Activated CD4-positive, alpha-beta memory T cell treated with anti-CD3 and anti-CD28 coated beads, Interleukin-2, amount 10 ng/mL, durations not matched to agents 7 days and 5 days (primary cell): ENCODE measurements around the gene LY6G6D. TPM values are rescaled to one million over a fixed set of nuclear protein-coding genes. Genes with fewer than 3 reads are reported as not detected.

Experiments used
- CTCF ChIA-PET: fragments of 350-600 bp; sonication (Branson Sonifier 250); formaldehyde crosslinking; loops from one replicate; lab custom pipeline; 2021; ENCODE audit warnings: antibody characterized with exemption, inconsistent platforms; lab: Charles Lee
- POLR2A ChIA-PET: fragments of 350-600 bp; sonication (Branson Sonifier 250); formaldehyde crosslinking; loops from one replicate; lab custom pipeline; 2021; ENCODE audit warnings: antibody characterized with exemption; lab: Charles Lee
- DNase-seq: peaks from one replicate; pipeline ENCODE4 v3.0.0-alpha.2; 2020
- H3K27ac Mint-ChIP-seq: one replicate; pipeline ENCODE4 v1.8.0; 2021; ENCODE audit warnings: mild to moderate bottlenecking, mixed read lengths
- H3K27me3 Mint-ChIP-seq: one replicate; pipeline ENCODE4 v1.8.0; 2021; ENCODE audit warnings: mixed read lengths
- H3K36me3 Mint-ChIP-seq: one replicate; pipeline ENCODE4 v1.8.0; 2021; ENCODE audit warnings: low read depth, mixed read lengths
- H3K4me1 Mint-ChIP-seq: one replicate; pipeline ENCODE4 v1.8.0; 2021; ENCODE audit warnings: mixed read lengths
- H3K4me3 Mint-ChIP-seq: one replicate; pipeline ENCODE4 v1.8.0; 2021; ENCODE audit warnings: mild to moderate bottlenecking, mixed read lengths
- H3K9me3 Mint-ChIP-seq: one replicate; pipeline ENCODE4 v1.8.0; 2021; ENCODE audit warnings: mixed read lengths
- total RNA-seq, 2 experiments: library from RNA; stranded (reverse); gene quantifications; one replicate each; pipeline ENCODE4 v1.2.3, GENCODE V29; 2021

LY6G6D gene
- total RNA-seq, 2 experiments from 2014 or later: not detected

DNA sequence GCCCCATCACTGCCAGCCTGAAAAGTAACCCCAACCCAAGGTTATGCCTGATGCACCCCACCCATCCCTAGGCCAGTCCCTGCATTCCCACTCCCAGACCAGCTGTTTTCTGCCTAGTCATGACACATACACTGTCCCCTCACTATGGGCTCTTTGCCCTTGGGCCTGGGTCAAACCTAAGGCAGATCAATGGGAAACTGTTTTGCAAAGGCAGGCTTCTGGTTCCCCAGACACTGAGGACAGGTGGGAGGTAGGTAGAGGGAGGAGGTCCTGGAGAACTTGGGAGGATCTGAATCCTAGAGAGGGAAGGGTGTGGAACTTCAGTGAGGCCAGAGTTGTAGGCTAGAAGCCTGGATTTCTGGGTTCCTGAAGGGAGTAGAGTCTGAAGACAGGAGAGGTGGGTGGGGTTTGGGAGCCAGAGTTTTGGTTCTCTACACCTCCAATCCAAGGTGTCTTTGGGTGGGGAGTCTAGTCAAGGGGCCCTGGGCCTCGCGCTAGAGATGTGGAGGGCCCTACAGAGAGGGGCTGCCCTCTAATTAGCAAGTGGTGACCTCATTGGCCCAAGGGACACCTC is 19.2 kb downstream of the LY6G6D start:
- H3K27me3 Mint-ChIP-seq: no peaks in the 10 kb centered on the region
- CTCF ChIA-PET: interaction anchor here (2.0 to 6.9 kb wide), 2 partner anchors 79 to 97 kb away, joined by 4 to 61 read pairs; no protein-coding TSS in a partner anchor
- H3K4me1 Mint-ChIP-seq: peaks cover 69% of the 10 kb centered on the region
- POLR2A ChIA-PET: interaction anchor here (0.8 to 10.6 kb wide), 15 partner anchors 9 to 188 kb away, joined by 3 to 130 read pairs (median 58); partner anchors contain the start of genes ABHD16A, ATP6V1G2, BAG6 and CSNK2B
- peak overlapping the region; percentile 99 for H3K4me3 Mint-ChIP-seq
- no peaks in the 10 kb centered on the region for H3K9me3 Mint-ChIP-seq
- peak overlapping the region; percentile 95 for H3K27ac Mint-ChIP-seq
- peaks cover 60% of the 10 kb centered on the region for H3K36me3 Mint-ChIP-seq
- DNase-seq: no peak

DNA sequence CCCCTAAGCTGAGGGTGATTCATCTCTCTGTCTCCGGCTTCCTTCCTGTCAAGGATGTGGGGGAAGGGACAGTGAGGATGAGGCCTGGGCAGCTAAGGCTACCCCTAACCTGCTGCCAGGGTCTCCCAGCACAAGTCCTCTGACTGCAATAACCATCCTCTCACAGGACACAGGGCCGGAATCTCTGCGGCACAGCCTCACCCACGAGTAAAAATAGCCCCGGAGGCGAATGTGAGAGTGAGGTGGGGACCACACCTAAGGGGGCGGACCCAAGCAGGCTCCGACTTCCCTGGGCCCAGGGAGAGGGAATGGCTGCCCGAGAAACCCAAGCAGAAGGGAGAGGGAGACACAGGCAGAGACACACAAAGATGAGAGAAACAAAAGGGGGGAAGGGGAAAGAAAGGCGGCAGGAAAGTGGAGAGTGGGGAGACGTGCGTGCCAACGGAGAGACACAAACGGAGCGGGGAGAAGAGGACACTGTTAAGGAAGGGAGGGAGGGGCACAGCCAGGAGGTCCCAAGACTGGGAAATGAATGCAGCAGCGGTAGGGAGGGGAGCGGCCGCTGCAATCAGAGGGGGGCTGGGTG is 19.8 kb downstream of the LY6G6D start:
- Mint-ChIP-seq H3K27ac (peak overlapping the region; percentile 95), H3K36me3 (peaks cover 60% of the 10 kb centered on the region), H3K27me3 (no peaks in the 10 kb centered on the region), H3K4me3 (peak overlapping the region; percentile 99), H3K9me3 (no peaks in the 10 kb centered on the region), H3K4me1 (peaks cover 70% of the 10 kb centered on the region)
- DNase-seq: peak; percentile 74
- ChIA-PET POLR2A (interaction anchor here (0.8 to 10.6 kb wide), 21 partner anchors 9 to 237 kb away, joined by 3 to 130 read pairs (median 54); partner anchors contain the start of genes ABHD16A, ATP6V1G2, BAG6 and CSNK2B), CTCF (interaction anchor here (1.2 to 6.9 kb wide), 4 partner anchors 35 to 96 kb away, joined by 3 to 61 read pairs (median 13); partner anchors contain the start of gene HSPA1B)

DNA sequence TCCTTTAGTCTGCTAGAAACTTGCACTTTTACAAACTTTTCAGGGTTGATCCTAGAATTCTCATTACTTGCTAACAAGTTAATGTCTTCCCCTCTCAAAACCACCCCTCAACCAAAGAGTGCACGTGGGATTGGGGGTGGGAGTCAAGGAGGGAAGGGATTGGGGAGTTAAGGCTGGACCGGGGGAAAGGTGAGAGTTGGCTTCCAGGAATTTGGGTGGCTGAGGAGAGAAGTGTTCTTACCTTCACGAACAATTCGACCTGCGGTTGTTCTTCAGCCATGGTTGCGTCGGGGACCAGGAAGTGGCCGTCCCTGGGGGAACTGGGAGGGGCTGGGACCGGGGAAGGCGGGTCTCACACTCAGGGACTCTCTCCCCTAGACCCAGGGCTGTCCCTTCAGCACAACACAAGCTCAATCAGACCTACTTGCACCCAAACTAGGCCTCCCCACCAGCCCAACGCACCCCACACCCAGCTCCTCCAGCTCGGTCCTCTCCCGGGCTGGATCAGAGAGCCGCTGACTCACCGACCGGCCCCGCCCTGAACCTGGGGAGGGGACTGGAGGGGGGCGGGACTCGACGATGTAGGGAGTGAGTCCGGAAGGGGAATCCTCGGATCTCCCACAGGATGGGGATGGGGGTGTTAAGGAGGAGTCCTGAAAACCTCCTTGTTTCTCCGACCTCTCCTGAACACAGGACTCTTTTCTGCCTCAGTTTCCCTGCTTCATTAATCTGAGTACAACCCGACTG is 21.0 kb downstream of the LY6G6D start, which contains the start of gene CLIC1:
TSS of gene CLIC1 (minus strand) at position 510 of the 747 bp plus-strand sequence. CDS start at position 280, 230 bp downstream.
- H3K27ac Mint-ChIP-seq: peak within 1 kb of the TSS; percentile 95
- H3K36me3 Mint-ChIP-seq: peaks cover 55% of the 10 kb centered on the region
- no peaks in the 10 kb centered on the region for H3K9me3 Mint-ChIP-seq
- H3K4me1 Mint-ChIP-seq: peaks cover 66% of the 10 kb centered on the region
- ChIA-PET POLR2A (interaction anchor here (0.7 to 10.6 kb wide), 28 partner anchors 11 to 241 kb away, joined by 3 to 130 read pairs (median 21); partner anchors contain the start of genes ABHD16A, ATP6V1G2, BAG6 and CSNK2B), CTCF (interaction anchor here (0.5 to 6.9 kb wide), 11 partner anchors 9 to 95 kb away, joined by 3 to 61 read pairs (median 4); partner anchors contain the start of genes C6orf47, HSPA1A, HSPA1B and HSPA1L)
- peak; percentile 88 for DNase-seq
- H3K27me3 Mint-ChIP-seq: no peaks in the 10 kb centered on the region
- peak within 1 kb of the TSS; percentile 99 for H3K4me3 Mint-ChIP-seq

DNA sequence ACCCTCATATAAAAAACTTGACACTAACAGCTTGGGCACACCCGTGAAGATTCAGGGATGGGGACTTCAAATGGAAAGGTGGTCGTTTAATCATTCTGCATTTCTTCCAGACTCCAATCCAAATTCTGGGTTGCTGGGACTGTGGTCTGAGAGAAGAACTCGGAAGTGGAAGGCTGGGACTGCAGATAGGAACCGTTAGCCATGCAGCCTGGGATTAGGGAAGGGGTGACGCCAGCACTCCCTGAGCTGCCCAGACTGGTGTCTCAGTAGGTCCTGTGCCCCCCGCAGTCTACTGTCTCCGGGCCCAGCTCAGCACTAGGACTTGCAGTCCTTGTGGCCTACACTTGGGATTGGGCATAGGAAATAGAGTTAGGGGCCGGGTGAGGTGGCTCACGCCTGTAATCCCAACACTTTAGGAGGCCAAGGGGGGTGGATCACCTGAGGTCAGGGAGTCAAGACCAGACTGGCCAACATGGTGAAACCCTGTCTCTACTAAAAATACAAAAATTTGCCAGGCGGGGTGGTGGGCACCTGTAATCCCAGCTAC is 21.7 kb downstream of the LY6G6D start:
- ChIA-PET CTCF (interaction anchor here (0.7 to 7.8 kb wide), 14 partner anchors 7 to 156 kb away, joined by 3 to 88 read pairs (median 8); partner anchors contain the start of genes BAG6, C6orf47, DDAH2 and HSPA1A), POLR2A (interaction anchor here (0.7 to 10.6 kb wide), 33 partner anchors 6 to 539 kb away, joined by 3 to 130 read pairs (median 10); partner anchors contain the start of genes ABHD16A, ATP6V1G2, BAG6 and C6orf47)
- Mint-ChIP-seq H3K4me1 (peaks cover 68% of the 10 kb centered on the region), H3K4me3 (peak overlapping the region; percentile 99), H3K27me3 (no peaks in the 10 kb centered on the region), H3K36me3 (peaks cover 55% of the 10 kb centered on the region), H3K27ac (peak overlapping the region; percentile 95), H3K9me3 (no peaks in the 10 kb centered on the region)
- DNase-seq: peak; percentile 24

DNA sequence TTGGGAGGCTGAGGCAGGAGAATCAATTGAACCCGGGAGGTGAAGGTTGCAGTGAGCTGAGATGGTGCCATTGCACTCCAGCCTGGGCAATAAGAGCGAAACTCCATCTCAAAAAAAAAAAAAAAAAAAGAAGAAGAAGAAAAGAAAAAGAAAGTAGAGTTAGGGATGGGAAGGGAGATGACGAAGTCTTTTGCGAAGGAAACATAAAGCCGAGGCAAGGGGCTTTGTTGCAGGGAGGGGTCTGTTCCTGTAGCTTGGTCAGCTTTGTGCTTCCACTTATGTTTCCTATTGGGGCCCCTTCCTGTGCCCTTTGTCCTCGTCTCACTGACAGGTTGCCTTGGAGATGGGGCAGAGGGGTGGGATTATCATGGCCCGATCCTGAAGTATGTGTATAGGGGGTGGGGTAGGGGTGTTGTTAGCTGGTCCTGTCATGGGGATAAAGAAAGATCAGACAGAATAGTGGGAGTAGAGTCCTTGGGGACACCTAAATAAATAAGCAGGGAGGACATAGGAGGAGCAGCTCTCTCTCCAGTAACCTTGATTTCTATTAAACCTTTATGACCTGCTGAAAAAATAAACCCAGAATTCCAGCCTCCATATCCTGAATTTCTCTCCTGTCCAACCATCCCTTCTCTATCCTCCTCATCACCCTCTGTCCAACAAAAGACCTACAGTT is 22.3 kb downstream of the LY6G6D start:
- Mint-ChIP-seq H3K36me3 (peaks cover 52% of the 10 kb centered on the region), H3K27ac (peak overlapping the region; percentile 95), H3K4me3 (peak overlapping the region; percentile 99), H3K27me3 (no peaks in the 10 kb centered on the region), H3K4me1 (peaks cover 65% of the 10 kb centered on the region), H3K9me3 (no peaks in the 10 kb centered on the region)
- peak; percentile 42 for DNase-seq
- ChIA-PET POLR2A (interaction anchor here (1.0 to 10.6 kb wide), 40 partner anchors 7 to 1234 kb away, joined by 3 to 130 read pairs (median 9); partner anchors contain the start of genes ABHD16A, BAG6, C6orf47 and CSNK2B), CTCF (interaction anchor here (0.7 to 7.8 kb wide), 26 partner anchors 8 to 156 kb away, joined by 3 to 88 read pairs (median 5); partner anchors contain the start of genes ABHD16A, BAG6, C6orf47 and DDAH2)

DNA sequence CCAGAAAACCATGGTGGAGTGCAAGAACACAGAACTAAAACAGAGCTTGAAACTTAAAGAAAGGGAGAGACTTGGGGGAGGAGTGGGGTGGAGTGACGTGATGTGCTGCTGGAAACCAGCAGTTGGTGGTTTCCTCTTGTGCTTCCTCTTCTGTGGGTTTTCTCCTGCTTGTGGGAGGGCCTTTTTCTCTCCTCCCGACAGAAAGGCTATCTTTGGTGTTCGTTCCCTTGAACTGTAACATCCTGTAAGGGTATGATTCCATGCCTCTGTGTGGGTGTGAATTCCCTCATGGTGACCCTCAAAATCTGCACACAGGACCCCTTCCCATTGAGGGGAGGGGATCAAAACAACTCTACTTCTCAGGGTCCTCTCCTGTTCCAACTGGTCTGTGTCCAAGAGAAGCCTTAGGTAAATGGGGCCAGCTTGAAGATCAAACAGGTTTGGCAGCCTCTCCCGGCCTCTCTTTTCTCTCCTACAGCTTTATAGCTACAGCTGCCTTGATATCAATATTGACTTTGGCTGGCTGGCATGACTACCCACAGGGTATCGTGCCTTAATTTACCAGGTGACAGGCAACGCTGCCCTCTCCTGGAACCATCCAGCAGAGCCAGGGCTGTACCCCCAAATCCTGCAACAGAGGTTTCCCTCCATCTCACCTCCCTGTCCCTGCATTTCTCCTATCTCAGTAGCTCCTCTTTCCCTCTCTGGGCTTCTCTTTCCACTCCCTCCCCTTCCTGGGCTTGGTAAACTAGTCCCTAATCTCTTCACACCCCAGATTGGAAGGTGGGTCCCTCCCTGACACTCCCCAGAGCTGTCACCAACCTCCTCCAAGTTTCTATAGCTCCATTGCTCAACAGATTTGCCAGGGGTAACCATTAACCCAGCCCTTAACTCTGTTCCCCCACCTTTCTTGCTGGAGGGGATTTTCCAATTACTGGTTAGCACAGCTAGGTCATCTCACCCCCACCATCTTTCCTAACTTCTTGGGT is 23.1 kb downstream of the LY6G6D start:
- ChIA-PET CTCF (interaction anchor here (0.6 to 7.8 kb wide), 33 partner anchors 9 to 155 kb away, joined by 3 to 88 read pairs (median 5); partner anchors contain the start of genes ABHD16A, BAG6, C6orf47 and CSNK2B), POLR2A (interaction anchor here (1.0 to 10.6 kb wide), 46 partner anchors 8 to 1234 kb away, joined by 3 to 130 read pairs (median 8); partner anchors contain the start of genes ABHD16A, BAG6, C6orf47 and CSNK2B)
- Mint-ChIP-seq H3K4me3 (peak overlapping the region; percentile 99), H3K27ac (peak overlapping the region; percentile 95), H3K9me3 (no peaks in the 10 kb centered on the region), H3K36me3 (peaks cover 57% of the 10 kb centered on the region), H3K27me3 (no peaks in the 10 kb centered on the region), H3K4me1 (peaks cover 61% of the 10 kb centered on the region)
- DNase-seq: peak; percentile 83

DNA sequence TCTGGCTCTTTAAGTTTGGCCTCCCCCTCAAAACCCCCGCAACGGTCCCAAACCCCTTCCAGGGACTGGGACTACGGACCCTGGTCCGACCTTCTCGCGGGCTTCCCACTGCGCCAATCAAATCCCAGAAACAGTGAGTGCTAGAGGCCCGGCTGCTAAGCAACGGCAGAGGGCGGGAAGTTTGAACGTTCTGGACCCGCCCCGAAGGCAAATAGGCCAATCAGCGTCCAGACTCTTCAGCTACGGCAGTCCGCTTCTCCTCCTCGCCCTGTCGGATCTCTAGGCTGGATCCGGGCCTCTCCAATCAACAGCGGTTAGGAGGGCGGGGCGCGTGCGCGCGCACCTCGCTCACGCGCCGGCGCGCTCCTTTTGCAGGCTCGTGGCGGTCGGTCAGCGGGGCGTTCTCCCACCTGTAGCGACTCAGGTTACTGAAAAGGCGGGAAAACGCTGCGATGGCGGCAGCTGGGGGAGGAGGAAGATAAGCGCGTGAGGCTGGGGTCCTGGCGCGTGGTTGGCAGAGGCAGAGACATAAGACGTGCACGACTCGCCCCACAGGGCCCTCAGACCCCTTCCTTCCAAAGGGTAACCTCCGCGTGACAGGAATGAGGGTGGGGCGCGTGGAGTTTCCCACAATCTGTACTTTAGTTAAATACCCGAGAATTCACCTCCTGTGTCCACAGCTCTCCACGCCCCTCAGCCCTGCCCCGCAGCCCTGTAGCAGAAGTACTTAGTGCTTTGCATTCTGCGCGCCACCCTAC is 24.7 kb downstream of the LY6G6D start, which contains the start of gene MSH5:
TSS of gene MSH5 (plus strand) at position 367 of the 758 bp plus-strand sequence. CDS start 462 bp downstream, outside the sequence.
- H3K36me3 Mint-ChIP-seq: peaks cover 53% of the 10 kb centered on the region
- H3K27me3 Mint-ChIP-seq: no peaks in the 10 kb centered on the region
- ChIA-PET POLR2A (interaction anchor here (0.8 to 10.6 kb wide), 39 partner anchors 9 to 1232 kb away, joined by 3 to 130 read pairs (median 9); partner anchors contain the start of genes ABHD16A, BAG6, C6orf47 and CSNK2B), CTCF (interaction anchor here (0.6 to 7.8 kb wide), 18 partner anchors 10 to 133 kb away, joined by 3 to 88 read pairs (median 5); partner anchors contain the start of genes ABHD16A, BAG6, DDAH2 and HSPA1B)
- DNase-seq: peak; percentile 98
- H3K4me1 Mint-ChIP-seq: peaks cover 52% of the 10 kb centered on the region
- H3K4me3 Mint-ChIP-seq: peak within 1 kb of the TSS; percentile 99
- no peaks in the 10 kb centered on the region for H3K9me3 Mint-ChIP-seq
- H3K27ac Mint-ChIP-seq: peak within 1 kb of the TSS; percentile 95

DNA sequence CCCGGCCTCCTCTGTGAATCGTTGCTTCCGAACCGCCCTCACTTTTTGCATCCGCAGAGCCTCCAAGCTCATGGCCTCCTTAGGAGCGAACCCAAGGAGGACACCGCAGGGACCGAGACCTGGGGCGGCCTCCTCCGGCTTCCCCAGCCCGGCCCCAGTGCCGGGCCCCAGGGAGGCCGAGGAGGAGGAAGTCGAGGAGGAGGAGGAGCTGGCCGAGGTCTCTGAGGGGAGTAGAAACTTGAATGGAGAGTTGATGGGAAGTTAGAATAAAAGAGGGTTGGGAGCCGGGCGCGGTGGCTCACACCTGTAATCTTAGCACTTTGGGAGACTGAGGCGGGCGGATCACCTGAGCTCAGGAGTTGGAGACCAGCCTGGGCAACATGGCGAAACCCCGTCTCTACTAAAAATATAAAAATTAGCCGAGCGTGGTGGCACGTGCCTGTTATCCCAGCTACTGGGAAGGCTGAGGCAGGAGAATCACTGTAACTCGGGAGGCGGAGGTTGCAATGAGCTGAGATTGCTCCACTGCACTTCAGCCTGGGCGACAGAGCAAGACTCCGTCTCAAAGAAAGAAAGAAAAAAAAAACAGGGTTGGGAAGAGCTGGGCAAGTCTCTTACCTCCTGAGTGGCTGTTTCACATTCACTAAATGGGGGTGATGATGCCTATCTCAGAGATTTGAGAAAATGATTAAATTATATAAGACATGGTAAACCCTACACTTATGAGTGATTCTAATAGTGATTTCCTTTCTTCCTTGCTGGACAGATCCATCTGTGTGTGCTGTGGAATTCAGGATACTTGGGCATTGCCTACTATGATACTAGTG is 25.5 kb downstream of the LY6G6D start:
- no peaks in the 10 kb centered on the region for H3K9me3 Mint-ChIP-seq
- H3K27me3 Mint-ChIP-seq: no peaks in the 10 kb centered on the region
- ChIA-PET CTCF (interaction anchor here (0.7 to 7.8 kb wide), 14 partner anchors 10 to 91 kb away, joined by 3 to 88 read pairs (median 4); partner anchors contain the start of genes DDAH2, HSPA1B, LSM2 and VARS1), POLR2A (interaction anchor here (0.6 to 10.6 kb wide), 33 partner anchors 10 to 1231 kb away, joined by 3 to 130 read pairs (median 13); partner anchors contain the start of genes ABHD16A, BAG6, C6orf47 and CSNK2B)
- peak overlapping the region; percentile 95 for H3K27ac Mint-ChIP-seq
- no peak for DNase-seq
- peaks cover 52% of the 10 kb centered on the region for H3K36me3 Mint-ChIP-seq
- H3K4me1 Mint-ChIP-seq: peaks cover 56% of the 10 kb centered on the region
- peak overlapping the region; percentile 99 for H3K4me3 Mint-ChIP-seq

DNA sequence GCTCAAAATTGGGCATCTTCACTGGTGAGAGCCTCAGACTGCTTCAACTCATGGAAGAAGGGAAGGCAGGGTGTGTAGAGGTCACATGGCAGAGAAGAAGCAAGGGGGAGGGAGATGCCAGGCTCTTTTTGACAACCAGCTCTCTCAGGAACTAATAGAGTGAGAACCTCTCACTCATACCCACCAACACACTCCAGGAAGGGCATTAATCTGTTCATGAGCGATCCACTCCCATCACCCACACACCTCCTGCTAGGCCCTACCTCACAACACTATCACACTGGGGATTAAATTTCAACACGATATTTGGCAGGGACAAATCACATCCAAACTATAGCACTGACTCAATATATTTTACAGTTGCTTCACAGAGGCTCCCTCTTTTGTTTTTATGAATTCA is 26.7 kb downstream of the LY6G6D start:
- peaks cover 53% of the 10 kb centered on the region for H3K4me1 Mint-ChIP-seq

More for the DNA sequence above, 26.7 kb downstream of the LY6G6D start:
- CTCF ChIA-PET: interaction anchor here (0.8 to 7.8 kb wide), 4 partner anchors 24 to 88 kb away, joined by 3 to 88 read pairs (median 8); no protein-coding TSS in a partner anchor
- peak overlapping the region; percentile 48 for H3K27ac Mint-ChIP-seq
- DNase-seq: no peak
- H3K4me3 Mint-ChIP-seq: peak overlapping the region; percentile 99
- peaks cover 43% of the 10 kb centered on the region for H3K36me3 Mint-ChIP-seq
- no peaks in the 10 kb centered on the region for H3K9me3 Mint-ChIP-seq
- POLR2A ChIA-PET: interaction anchor here (2.6 to 10.6 kb wide), 6 partner anchors 9 to 92 kb away, joined by 7 to 130 read pairs (median 66); partner anchors contain the start of genes CSNK2B, GPANK1 and VARS1
- no peaks in the 10 kb centered on the region for H3K27me3 Mint-ChIP-seq
